Activated CD8-positive, alpha-beta memory T cell treated with anti-CD3 and anti-CD28 coated beads, Interleukin-2, amount 50 U/mL, for 1 hour (primary cell): ENCODE data around the gene ANKHD1.

ENCODE experiments used
- DNase-seq: peaks from one replicate; pipeline ENCODE4 v3.0.0-alpha.2; 2020; ENCODE audit errors: extremely low read depth

The ANKHD1 gene

GRCh38 chr5:140544986-140545385 lies 143.4 kb downstream of the ANKHD1 start:
- DNase-seq = no peak

GRCh38 chr5:140545606-140546005 lies 144.0 kb downstream of the ANKHD1 start:
- DNase-seq = no peak

GRCh38 chr5:140546851-140547507 lies 145.3 kb downstream of the ANKHD1 start:
- DNase-seq = no peak

- peak; percentile 63 for DNase-seq
These were observed 146.1 kb downstream of the ANKHD1 start, which contains the start of gene EIF4EBP3 for GRCh38 chr5:140547508-140548299. EIF4EBP3 (plus strand) TSS chr5:140547662; CDS start chr5:140547738, 76 bp downstream.

- no peak for DNase-seq
These were observed 146.7 kb downstream of the ANKHD1 start for GRCh38 chr5:140548300-140548688.

- no peak for DNase-seq
These were observed 147.2 kb downstream of the ANKHD1 start for GRCh38 chr5:140548791-140549190.

- DNase-seq = no peak
These were observed 147.9 kb downstream of the ANKHD1 start for GRCh38 chr5:140549237-140550144.

- no peak for DNase-seq
These were observed 148.8 kb downstream of the ANKHD1 start for GRCh38 chr5:140550147-140551079.

- DNase-seq = no peak
These were observed 150.2 kb downstream of the ANKHD1 start for GRCh38 chr5:140551872-140552271.

- no peak for DNase-seq
These were observed 152.0 kb downstream of the ANKHD1 start for GRCh38 chr5:140553657-140554056.

GRCh38 chr5:140554454-140554853 lies 152.8 kb downstream of the ANKHD1 start:
- no peak for DNase-seq

- DNase-seq = no peak
These were observed 154.2 kb downstream of the ANKHD1 start for GRCh38 chr5:140555747-140556312.

GRCh38 chr5:140556438-140556837 lies 154.8 kb downstream of the ANKHD1 start:
- no peak for DNase-seq

GRCh38 chr5:140557136-140557805 lies 155.6 kb downstream of the ANKHD1 start, which contains the start of gene SRA1:
SRA1 (minus strand) TSS chr5:140557473; CDS start chr5:140557452, 21 bp downstream.
- DNase-seq = no peak

GRCh38 chr5:140557965-140558364 lies 156.3 kb downstream of the ANKHD1 start:
- no peak for DNase-seq

- DNase-seq = no peak
These were observed 156.9 kb downstream of the ANKHD1 start for GRCh38 chr5:140558542-140558941.

GRCh38 chr5:140560227-140560626 lies 158.6 kb downstream of the ANKHD1 start:
- no peak for DNase-seq

GRCh38 chr5:140561753-140562523 lies 160.3 kb downstream of the ANKHD1 start:
- DNase-seq = no peak

- DNase-seq = no peak
These were observed 162.0 kb downstream of the ANKHD1 start for GRCh38 chr5:140563596-140563995.
